NCI-H1105 treated with DMSO at 0.1 percent for 48 hours (cell line): ENCODE results near the gene RAI1.

Experiments used
- DNase-seq: peaks from one replicate; lab custom pipeline; 2025; lab: John Stamatoyannopoulos, UW

Gene RAI1

DNA sequence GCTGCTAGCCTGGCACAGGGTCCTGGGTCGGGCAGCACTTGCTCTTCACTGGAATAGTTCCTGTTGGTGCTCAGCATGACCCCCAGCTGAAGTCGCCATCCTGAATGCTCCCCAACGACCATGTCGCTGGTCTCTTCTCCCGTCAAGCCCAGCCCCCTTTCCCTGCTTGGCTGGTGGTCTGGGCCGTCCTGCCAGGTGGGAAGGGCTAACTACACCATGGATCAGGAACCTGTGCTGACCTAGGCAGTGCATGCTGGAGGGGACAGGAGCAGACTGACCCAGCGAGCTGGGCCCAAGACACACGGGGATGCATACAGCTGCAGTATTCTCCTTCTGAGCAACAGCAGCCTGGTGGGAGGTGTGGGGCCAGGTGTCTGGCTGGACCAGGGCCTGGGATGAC is 164.7 kb downstream of the RAI1 start:
- no peak for DNase-seq

DNA sequence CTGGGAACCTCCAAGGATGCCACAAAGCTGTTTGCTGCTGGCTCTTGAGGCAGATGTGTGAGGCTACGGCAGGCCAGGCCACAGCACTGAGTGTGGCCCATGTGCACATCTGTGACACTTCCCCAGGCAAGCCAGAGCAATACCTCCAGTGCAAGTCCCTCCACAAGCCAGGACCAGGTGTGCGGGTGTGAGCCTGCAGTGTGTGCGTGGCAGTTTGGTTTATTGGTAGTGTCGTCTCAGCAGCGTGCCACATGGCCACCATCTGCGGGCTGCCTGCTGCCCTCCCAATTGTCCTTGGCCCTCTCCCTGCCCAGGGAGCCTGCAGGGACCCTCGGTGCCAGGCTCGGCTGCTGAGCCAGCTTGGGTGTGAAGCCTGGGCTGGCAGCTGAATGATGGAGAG is 165.4 kb downstream of the RAI1 start:
- no peak for DNase-seq

DNA sequence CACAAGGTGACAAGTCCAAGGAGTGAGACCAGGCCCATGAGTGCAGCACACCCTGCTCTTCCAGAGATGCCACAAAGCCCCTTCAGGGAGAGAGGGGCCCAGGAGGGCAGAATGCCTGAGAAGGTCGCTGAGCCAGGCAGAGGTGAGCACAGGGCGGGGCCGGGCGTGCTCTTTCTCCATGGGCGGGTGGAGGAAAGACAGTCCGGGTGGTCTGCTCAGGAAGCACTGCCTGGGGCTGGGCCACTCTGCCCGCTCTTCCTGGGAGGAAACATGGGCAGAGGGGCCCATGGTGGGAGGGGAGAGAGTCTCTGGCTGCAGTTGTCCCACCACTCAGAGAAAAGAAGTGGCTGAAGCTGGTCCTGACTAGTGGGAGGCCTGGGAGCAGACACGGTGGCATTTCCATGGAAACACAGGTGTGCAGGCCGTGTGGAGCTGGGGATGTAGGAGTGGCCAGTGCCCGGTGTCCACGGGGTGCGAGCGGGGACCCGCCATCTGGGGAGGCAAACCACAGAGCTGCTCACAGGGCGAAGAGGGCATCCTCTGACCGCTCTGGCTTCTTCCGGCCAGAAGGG is 165.9 kb downstream of the RAI1 start:
- no peak for DNase-seq

DNA sequence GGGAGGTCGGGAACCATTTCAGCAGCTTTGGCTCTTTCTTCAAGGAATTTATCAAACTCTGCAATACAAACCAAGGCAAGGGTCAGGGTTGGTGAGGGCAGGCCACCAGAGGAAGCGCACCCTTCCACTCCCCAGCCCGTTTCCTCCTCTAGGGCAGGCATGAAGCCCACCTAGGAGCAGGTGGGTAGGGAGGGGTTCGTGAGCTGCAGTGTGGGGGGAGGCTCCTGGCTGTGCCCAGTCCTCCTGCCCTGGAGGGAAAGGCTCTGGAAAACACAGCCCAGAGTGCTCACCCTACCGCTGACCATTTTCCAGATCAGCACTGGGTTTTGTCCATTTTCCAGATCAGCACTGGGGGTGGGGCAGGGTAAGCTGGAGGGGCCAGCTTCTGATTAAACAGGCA is 166.5 kb downstream of the RAI1 start:
- no peak for DNase-seq

DNA sequence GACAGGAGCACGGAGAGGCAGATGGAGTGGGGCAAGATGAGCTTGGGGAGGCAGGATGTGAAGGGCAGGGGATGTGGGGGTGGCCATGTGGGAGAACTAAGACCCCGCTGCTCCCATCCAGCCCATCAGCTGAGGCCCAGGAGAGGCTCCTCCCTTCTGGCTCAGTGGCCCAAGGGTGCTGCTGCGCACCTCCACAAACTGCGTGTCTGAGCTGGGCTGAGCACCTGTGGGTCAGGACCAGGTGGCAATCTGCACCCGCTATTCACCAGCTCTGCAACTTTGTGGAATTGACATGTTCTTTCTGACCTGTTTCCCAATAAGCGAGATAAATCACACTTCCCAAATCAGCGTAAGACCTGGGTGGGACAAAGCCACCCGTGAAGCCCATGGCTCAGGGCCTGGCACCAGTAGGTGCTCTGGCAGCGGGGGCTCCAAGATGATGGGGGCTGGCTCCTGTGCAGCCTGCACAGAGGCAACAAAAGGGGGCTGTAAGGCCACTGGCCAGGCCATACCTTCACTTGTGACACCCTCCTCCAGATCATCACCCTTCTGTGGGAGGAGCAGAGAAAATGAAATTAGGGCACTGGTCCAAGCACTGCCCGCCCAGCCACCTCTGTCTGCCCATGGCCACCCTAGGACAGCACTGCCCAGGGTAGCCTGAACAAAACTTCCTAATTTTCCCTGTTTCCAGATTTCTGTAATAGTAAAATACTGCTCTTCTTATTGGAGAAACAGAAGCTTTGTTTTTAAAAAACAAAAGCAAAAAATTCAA is 167.2 kb downstream of the RAI1 start:
- DNase-seq, result no peak

DNA sequence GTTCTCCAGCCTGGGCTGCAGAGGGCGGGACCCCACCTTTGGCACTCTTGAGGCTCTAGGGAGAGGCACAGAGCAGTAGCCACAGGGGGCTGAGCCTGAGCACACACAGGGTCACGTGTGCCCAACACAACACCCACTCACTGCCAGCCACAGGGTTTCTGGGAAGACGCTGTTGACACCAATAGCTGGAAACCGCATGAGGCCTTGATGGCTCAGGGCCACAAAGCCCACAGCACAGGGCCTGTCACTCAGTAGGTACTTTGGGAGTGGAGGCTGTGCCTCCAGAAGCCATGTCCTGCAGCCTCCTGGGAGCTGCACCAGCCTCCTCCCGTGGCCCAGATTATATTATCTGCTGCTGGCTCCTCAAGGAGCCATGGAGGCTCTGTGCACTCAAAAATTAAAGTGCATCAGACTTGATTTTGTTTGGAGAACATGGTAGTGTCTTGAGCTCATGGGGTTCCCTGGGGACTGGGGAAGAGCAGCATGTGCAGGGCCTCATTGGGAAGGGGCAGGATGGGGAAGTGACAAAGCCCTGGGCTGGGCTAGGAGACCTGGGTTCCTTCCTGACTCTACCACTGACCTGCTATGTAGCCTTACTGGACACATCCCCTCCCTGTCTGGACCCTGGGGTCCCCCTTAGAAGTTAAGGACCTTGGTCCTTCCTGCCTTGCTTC is 168.0 kb downstream of the RAI1 start:
- DNase-seq, result no peak

DNA sequence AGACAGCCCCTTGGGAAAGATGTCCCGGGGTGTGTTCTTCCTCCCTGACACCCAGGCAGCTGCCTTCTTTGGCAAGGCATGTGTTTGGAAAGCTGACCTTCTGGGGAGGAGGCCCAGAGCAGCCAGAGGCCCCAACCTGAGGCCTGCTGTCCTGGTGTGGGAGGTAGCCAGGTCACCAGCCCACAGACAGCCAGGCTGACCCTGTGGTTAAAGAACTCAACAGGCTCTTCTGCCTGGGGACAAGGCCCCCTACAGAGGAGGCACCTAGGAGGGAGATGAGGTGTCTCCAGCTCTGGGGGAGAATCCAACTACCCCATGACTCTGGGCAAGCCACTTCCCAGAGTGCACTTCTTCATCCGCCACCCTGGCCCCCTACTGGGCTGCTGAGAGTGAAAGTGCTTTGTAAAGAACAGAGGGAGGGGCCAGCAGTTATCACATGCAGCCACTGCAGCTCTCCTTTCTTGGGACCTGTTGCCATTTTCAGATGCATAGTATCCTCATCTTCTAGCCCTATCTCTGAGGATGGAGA is 168.7 kb downstream of the RAI1 start:
- peak; percentile 14 for DNase-seq

DNA sequence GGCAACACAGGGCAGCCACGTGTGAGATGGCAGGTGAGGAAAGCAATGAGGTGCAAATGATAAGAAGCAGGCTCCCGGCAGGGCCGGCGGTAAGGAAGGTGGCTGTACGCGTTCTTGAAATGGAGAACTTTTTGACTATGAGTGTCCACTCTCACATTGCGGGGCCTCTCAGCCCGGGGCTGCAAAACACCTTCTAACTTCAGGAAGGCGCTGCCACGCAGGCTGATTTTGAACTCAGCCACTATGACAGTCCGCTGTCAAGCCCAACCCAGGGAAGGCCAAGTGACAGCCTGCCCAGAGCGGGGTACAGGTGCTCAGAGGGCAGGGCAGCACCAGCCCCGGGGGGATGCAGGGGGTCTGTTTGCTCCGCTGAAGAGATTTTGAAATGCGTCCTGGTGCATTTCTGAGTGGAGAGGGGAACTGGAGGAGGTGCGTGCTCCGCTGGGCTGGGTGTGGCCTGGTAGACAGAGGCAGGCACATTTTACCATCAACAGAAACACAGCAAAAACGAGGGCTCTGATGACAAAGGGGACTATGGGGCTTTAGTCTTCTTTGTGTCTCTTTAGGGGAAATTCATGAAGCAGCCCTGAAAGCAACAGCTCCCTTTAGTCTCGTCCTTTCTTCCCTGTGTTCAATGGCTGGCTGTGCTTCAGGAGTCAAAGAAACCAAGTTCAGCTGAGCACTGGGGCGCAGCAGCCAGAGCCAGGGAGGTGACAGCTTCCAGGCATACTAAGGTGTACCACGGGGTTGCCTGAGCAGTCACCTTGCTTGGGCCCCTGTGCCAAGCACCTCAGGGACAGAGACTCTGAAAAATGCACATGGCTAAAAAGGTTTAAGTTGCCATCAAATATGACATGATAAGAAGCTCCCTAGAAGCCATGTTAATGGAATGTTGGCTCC is 170.1 kb downstream of the RAI1 start:
- no peak for DNase-seq

DNA sequence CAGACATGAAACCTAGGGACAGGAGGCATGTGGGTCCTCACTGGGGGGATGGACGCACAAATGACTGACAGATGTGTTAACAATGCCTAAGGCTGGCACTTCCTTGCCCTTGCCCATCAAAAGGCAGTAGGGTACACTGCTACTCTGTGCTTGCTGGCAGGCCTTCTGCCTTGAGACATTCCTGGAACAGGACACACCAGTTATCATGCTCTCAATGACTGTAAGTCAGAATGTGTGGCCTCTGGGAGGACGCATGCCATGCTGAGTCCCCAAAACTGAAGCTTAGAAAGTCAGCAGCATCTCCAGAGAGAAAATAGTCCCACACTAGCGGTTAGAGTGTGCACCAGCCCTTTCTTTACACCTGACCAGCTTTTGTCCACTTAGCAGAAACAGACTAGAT is 171.7 kb downstream of the RAI1 start:
- no peak for DNase-seq

DNA sequence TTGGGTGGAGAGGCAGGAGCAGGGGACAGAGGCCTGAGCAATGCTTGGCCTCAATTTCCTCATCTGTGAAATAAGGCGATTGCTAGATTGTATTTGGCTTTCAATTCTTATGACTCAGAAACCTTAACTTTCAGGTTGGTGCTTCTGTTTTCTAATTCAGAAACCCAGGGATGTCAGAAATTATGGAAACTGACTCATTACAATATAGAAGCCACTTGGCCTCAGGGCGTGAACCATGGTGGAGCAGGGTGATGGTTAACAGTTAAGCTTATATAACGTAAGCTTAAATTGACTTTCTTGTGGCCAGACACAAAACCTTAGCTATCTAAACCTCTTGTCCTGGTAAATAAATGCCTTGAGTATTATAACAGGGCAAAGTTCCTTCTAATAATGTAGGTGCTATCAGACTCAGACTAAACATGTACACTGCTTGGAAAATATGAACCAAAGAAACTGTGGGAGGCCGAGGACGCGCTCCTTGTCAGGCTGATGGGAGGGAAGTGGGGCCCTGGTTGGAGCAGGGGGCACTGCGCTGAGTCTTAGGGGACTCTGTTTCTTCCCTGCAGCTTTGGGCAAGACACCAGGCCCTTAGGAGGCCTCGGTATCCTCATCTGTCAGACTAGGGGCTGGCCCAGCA is 172.7 kb downstream of the RAI1 start:
- no peak for DNase-seq

DNA sequence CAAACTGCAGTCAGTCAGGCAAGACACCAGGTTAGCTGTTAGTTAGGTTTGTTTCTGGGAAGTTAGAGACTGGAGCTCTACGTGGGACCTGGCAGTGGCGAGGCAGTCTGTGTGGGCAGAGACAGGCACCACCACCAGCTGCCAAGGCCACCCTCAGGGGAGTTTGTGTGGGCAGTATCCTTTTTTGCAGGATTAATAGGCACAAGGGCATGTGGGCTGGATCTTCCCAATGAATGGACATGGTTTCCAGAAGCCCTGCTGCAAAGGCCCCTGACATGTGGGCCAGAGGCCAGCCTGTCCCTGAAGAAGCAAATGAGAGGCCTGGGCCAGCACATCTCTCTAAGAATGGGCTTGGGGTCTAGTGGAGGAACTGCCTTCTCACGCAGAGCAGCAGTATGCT is 174.7 kb downstream of the RAI1 start:
- DNase-seq, result no peak

DNA sequence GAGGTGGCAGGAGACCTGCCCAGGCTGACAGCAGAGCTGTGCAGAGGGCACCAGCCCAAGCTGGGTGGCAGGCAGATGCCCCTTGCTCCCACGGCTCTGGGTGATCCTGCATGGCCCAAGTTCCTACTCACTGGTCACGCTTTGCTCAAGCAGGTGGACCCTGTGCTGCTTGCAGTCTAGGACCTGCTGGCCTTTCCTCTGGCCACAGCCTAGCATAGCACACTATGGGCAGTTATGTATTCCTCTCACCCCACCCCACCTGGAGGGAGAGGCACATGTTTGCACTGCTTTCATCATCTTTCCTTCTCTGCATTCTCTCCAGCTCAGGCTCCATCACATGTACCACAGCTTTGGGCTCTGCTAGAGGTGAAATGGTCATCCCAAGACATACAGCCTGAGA is 175.1 kb downstream of the RAI1 start:
- no peak for DNase-seq

DNA sequence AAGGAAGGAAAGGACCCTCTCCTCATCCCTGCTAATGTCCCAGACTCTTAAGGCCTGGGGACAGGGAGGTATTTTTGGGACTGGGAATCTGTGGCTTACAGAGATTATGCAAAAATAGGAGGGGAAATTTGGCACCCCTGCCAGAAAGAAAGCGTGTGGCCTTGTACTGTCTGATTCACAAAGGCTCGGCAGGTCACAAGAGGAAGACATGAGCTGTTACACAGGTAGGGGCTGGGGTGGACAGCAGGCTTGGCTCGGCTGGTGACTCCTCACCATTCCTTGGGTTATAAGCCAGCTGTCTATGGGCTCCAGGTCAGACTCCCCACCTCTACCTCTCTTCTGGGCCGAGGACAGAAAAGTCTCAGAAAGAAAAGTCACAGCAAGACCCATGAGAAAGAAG is 176.2 kb downstream of the RAI1 start:
- no peak for DNase-seq

DNA sequence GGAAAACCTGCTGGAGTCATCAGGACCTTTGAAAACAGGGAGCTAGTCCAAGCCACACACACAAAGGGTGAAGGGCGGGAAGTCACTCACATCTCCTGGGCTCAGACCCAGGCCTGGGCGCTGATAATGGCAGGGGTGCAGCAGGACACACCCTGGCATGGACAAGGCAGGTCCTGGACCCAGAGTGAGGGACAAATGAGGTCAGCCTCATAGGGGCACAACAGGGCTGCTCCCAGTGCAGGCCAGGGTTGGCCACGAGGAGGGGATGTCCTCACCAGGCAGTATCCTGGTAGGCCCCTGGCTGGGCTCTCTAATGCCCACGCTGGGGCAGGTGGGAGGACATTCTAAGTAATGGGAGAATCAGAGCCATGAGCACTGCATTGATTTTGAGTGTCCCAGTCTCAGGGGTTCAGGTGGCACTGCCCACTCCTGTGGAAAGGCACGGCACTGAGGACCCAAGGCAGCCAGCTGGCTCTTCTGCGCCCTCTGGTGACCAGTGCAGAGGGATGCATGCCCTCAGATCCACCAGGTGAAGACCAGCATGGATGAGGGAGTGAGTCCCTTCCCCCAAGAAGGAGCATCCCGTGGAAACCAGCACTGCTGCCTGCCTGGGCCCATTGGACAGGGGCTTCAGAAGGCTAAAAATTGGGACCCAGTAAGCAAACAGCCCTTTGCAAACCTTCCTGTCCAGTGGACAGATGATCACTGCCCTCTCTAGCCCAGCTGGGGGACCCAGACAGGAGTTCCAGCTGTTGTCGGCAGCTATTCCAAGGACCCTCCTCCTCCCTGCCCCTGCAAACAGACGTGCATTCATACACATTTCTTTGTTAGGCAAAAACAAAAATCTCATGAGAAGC is 178.9 kb downstream of the RAI1 start:
- peak; percentile 69 for DNase-seq

DNA sequence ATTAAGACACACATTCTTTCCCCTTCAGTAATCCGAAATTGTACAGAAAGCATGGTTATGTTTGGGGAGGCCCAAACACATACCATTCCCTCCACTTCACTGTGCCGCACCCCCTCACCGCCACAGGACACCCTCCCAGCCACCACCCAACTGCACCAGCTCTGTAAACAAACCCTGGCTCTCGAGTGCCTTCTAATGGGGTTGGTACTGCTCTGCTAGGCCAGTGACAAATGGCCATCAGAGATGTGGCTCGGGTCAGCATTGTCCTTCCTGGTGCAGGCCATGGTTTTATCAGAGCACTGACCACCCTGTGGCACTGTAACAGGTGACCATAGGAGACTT is 179.5 kb downstream of the RAI1 start:
- DNase-seq, result no peak
